Stimulated activated CD4-positive, alpha-beta T cell treated with anti-CD3 and anti-CD28 coated beads, Interleukin-4, amount 100 ng/mL, for 48 hours (primary cell): ENCODE results near the gene KAT7.

ENCODE experiments used
- DNase-seq, 2 donors: peaks; one replicate each; pipeline ENCODE4 v3.0.0-alpha.2; 2020; ENCODE audit warnings: low read depth in 2 of 2

Gene KAT7

GRCh38 chr17:49760932-49761558 is 27.4 kb upstream of the KAT7 start:
- no peak for DNase-seq

DNA sequence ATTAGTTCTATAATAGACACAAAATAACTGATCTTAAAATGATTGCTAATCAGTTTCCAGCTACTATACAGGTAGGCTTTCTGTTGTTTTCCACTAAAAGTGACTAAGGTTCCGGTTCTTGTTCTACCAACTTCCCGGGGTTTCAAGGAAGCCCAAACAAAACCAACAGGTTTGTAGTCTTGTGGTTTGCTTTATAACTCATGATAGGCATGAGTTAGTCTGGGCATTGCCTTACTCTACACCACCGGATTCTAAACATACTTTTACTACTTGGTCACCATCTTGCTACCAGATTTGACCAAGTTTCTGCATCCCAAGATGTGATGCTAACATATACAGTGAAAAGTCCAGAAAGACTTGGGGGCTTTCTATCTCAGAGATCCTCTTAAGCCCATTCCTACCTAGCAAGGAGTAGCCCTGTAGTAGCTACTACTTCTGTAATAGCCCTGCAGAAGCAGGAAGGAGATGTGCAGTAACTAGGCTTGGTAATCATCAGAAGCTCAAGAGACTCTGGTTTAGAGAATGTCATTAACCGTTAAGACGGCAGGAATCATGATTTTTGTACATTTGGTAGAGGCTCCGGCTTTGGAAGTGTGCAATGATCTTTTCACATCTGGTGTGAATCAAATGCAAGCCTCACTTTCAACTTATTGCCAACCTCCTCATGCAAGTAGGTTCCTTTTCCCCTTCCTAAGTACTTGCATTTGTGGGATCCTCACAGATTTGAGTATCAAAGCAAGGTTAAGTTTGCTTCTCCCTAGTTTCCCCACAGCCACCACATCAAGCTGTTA is 26.1 kb upstream of the KAT7 start:
- DNase-seq, result no peak

DNA sequence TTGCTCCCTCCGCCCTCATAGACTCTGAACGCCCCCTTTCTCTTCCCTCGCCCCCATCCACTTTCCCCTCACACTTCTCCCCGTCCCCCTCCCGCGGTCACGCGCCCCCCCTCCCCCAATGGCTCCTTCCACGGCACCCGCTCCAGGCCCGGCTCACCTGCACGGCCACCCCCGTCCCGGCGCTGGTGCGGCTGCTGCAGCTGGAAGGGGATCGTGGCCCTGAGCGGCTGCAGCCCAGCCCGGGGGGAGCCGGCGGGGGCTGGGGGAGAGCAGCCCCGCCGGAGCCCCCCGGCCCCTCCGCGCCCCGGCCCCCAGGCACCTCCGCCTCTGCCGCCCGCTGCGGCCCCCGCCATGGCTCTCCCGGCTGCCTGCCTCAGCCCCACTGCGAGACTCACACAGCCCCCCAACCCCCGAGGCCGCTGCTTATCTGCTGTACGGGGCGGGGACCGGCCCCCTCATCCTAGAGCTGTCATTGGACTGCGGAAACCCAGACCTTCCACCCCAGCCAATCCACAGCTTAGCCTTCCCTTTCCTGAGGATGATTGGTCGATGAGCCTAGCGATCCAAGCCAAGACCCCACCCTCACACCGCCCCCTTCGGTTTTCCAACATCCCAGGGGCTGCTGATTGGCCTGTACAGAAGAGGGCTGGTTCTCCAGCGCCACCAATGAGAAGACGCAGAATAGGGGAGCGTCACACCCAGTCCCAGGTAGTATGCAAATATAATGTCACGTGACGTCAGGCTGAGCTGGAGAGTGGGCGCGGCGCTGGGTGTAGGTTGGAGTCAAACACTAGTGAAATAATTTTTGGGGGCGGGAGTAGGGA is 24.5 kb upstream of the KAT7 start, which contains the start of gene FAM117A:
Gene FAM117A, minus strand, starts transcription at position 397 of the 824 bp plus-strand sequence. Its CDS starts 44 bp downstream, at position 353.
- DNase-seq, result peak; percentile 86 to 93

- DNase-seq, result no peak
Observed at GRCh38 chr17:49764559-49765180, 23.8 kb upstream of the KAT7 start.

- no peak for DNase-seq
Observed at GRCh38 chr17:49766918-49767530, 21.5 kb upstream of the KAT7 start.

GRCh38 chr17:49775546-49776260 is 12.8 kb upstream of the KAT7 start:
- DNase-seq, result no peak

DNA sequence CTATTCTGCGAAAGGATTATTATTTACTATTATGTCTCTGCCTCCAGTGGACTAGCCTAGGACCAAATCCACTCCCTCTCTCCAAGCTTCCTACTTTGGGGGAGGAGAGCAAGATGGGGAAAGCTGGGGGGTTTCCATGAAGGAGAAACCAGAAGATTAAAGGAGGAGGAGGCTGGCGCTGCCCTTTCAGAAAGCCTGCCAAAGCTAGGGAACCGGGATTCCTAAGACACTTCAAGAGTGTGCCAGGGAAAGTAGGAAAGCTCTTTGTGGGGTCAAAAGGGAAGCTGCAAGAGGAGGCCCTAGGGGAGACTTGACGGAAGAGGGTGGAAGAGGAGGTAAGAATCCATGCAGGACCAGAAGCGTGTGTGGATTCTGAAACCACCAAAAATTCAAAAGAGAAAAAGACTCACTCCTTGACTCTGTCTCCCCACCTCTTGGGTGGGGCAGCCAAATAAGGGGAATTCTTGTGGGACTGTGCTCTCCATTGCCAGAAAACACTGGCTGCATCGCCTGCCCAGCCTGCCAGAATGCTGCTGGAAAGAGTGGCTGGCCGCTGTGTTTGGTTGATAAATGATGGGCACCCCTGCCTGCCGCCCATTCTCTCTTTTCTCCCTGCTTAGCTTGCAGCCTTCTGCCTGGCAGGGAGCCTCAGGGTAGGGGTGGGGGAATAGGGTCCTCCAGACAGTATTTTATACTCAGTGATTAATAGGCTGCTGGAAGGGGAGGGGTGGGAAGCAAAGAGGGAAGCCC is 11.8 kb upstream of the KAT7 start:
- no peak for DNase-seq

DNA sequence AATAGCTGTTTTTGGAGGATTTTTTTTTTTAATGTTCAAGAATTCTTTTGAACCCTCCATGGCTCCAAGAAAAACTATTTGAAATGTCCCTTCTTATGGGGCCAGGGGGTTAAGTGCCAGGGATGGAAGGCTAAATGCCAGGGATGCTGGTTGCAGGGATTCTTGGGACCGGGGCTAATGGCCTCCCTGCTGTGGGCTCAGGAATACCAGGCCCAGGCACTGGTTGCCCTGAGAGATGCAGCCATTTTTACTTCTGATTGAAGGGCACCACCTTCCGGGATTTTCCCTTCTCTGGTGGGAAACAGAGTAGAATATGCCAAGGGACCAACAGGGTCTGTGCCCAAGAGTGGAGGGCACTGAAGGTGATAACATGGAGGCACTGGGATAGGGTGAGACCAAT is 10.9 kb upstream of the KAT7 start:
- no peak for DNase-seq

- DNase-seq, result no peak
Observed at GRCh38 chr17:49779156-49779738, 9.2 kb upstream of the KAT7 start.

- no peak for DNase-seq
Observed at GRCh38 chr17:49779739-49780231, 8.7 kb upstream of the KAT7 start.

DNA sequence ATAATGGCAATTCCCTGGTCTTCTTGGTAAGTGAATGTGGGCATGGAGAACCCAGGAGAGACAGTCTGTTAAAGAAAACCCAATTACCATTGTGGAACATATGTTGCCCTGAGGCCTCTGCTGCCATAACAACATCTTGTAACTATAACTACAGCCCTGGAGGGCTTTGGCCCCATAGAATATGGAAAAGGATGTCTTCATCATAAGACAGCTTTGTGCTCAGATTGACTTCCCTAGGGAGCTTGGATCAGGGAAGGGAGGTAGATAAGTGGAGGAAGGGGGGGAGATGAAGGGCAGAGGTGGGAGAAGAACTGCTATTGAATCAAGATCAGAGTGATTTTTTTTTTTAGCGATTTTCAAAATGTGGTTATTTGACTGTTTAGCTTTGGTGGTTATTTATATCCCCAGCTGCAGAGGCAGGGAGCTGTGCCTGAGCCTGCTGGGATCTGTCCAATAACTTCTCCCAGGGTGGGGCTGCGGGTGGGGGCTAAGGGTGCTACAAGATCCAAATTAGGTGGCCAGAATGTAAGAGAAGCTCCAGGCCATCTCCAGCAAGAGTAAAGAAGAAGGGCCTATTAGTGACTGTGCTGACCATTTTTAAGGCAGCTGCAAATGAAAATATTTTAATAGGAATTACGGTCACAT is 5.3 kb upstream of the KAT7 start:
- DNase-seq, result no peak

GRCh38 chr17:49783791-49784190 is 4.7 kb upstream of the KAT7 start:
- no peak for DNase-seq

DNA sequence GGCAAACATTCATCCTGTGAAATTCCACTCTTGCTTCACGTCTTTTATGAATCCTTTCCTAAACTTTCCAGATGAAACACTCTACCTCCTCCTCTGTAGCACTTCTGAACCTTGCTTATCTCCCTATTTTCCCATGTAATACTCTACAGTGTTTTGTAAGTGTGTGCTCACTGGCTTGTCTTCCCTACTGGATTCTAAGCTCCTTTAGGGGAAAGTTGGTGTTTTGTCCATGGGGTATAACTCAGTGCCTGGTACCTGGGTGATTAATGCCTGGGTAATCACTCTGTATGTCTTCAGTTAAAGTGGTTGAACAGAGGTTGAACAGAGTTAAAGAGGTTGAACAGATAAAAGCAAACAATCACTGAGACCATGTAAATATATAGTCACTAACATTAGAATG is 3.8 kb upstream of the KAT7 start:
- DNase-seq, result no peak

DNA sequence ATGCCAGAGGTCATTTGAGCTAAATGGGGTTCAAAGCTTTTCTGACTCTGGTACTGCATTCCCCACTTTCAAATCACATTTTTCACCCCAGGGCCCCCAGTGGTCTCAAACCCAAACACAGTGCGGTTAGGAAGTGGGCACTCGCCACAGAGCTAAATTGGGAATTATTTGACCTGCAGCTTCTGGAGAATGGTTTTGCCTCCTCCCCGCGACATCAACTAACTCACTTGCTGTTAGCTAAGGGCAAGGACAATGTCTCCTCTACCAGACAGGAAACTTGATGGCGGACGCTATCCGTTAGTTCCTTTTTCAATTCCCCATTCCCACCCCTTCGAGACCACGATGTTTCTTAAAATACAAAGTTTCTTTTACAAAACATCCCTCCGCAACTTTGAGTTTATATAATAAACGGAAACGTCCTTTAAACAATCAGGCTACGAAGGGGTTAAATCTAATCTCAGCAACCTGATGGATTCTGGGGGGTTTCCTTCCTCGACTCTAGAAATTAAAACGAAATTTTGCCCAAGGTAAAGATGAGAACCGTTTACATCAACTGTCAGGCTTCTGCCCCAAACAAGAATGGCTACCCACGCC is 500 bp upstream of the KAT7 start:
- no peak for DNase-seq

GRCh38 chr17:49789243-49789578 is 730 bp downstream of the KAT7 start:
- no peak for DNase-seq

GRCh38 chr17:49793309-49793708 is 4.8 kb downstream of the KAT7 start:
- DNase-seq, result no peak

DNA sequence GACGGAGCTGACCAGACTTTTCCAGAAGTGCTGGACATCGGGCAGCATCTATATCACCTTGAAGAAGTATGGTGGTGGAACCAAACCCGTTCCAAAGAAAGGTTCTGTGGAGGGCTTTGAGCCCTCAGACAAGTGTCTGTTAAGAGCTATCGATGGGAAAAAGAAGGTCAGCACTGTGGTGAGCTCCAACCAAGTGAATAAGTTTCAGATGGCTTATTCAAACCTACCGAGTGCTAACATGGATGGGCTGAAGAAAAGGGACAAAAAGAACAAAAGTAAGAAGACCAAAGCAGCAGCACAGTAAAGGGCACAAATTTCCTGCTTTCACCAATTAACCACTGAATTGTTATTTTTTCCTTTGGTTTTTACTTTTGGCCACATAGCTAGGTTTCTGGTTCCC is 6.9 kb downstream of the KAT7 start:
- no peak for DNase-seq

DNA sequence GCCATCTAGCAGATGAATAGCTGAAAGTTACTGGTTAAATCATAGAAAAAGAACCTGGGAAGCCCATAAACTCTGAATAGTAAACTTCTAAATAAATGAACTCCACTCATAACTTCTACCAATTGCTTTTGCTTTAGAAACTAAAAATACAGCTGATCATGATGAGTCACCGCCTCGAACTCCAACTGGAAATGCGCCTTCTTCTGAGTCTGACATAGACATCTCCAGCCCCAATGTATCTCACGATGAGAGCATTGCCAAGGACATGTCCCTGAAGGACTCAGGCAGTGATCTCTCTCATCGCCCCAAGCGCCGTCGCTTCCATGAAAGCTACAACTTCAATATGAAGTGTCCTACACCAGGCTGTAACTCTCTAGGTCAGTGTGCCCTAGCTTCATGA is 9.7 kb downstream of the KAT7 start:
- no peak for DNase-seq

DNA sequence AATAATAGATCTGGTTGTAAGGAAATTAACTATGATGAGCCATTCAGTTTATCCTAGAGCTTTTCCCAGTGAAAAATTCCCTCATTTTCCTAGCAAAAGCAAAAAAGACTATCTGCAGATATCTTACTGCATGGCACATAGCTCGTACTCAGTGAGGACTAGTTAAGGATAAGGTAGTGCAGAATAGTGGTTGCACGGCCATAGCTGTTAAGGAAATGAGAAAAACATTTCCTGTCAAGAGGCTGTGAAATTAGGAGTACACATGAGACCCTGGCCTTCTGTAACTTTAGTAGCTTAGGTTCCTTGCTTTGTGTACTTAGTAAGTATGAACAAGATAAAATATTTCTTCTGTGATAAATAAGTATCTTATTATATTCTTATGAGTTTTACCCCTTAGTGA is 10.3 kb downstream of the KAT7 start:
- DNase-seq, result no peak
